ENCODE data around the gene FHOD3.

The FHOD3 gene

GRCh38 chr18:36522509-36522908 lies 225.0 kb downstream of the FHOD3 start:
- DNase-seq (ENCODE audit: low spot score), result no peak

DNA sequence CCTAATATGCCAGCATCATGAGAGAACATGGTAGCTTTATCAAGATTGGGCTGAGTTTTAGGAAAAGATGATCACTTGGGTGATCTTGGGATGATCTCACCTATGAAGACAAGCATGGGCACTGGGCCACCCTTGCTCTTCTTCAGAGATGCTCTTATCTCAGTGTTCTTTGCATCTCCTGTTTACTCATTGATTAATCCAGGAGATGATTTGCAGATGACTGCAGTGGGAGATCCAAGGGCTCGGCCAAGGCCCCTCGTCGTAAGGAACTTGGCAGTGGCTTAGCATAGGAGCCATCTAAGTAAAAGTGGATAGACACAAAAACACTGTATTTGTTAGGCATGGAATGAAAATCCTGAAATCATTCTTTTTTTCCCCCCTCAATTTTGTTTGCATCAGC lies 228.4 kb downstream of the FHOD3 start:
- DNase-seq (ENCODE audit: low spot score), result no peak

- no peak for DNase-seq (ENCODE audit: low spot score)
Measured at GRCh38 chr18:36526611-36527010, 229.1 kb downstream of the FHOD3 start.

- DNase-seq (ENCODE audit: low spot score), result no peak
Measured at GRCh38 chr18:36527051-36527450, 229.5 kb downstream of the FHOD3 start.

GRCh38 chr18:36527740-36528455 lies 230.4 kb downstream of the FHOD3 start:
- DNase-seq (ENCODE audit: low spot score), result no peak

GRCh38 chr18:36529747-36530146 lies 232.2 kb downstream of the FHOD3 start:
- DNase-seq (ENCODE audit: low spot score), result no peak

DNA sequence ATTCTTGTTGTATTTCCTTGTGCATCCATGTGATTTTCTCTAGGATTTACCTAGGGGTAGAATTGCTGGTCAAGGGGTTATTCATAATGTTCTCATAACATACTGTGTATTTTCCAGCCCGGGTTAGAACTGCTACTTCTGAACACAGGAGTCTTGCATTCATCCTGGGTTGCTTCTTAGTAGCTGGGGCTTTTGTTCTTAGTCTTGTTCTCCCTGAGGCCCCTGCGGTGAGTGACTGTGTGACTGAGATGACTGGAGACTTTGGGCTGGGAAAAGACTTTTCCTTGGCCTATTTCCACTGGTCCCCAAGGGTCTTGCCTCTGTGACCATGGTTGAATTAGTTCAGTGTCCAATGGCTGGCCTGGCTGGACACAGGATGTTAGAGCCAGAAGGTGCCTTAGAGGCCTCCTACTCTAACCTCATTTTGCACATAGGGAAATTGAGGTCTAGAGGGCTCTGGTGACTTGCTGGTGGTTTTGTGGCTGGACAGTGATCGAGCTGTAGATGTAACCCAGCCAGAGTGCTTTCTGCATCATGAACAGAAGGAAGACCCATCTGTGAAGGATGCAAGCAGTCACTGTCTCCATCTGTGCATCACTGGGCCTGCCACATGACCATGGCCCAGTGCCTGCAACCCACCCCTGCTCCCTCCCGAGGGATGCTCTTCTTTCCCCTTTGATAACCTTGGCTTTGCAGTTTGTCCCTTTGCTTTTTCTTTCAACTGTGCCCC lies 233.3 kb downstream of the FHOD3 start:
- no peak for DNase-seq (ENCODE audit: low spot score)

GRCh38 chr18:36531636-36532035 lies 234.1 kb downstream of the FHOD3 start:
- no peak for DNase-seq (ENCODE audit: low spot score)

DNA sequence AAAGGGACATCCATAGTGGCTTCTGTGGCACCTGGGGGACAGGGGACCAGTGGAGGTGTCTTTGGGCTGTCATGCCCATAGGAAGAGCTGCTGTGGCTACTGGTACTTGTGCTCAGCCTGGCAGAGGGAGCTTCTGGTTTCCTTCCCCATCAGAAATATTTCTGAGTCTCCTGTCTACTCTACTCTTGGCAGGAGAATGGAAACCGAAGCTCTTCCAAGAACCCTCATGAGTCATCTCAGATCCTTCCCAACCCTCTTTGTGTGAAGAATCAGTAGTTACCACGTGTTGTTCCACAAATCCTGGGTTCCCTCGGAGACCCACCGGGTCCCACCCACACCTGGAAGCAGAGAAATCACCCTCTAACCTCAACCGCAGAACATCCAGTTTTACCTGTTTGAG lies 234.9 kb downstream of the FHOD3 start:
- DNase-seq (ENCODE audit: low spot score), result no peak

DNA sequence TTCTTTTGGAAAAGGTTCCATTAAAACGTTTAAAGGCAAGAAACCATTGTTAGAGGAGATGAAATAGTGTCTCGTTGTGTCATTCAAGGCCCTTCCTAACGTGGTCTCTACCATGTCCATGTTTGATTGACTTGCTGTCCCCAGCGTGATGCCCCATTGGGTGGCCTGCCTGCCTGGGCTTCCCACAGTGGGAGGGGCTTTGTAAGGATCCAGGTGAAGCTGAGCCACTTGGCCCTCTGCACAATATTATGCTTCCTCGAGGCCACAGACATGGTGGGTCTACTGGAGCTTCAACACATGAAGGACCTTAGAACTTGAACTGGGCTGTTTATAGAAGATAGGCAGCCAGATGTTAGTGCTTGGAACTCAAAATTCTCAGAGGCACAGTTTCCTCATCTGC lies 235.3 kb downstream of the FHOD3 start:
- no peak for DNase-seq (ENCODE audit: low spot score)

GRCh38 chr18:36533446-36534153 lies 236.1 kb downstream of the FHOD3 start:
- DNase-seq (ENCODE audit: low spot score), result no peak

GRCh38 chr18:36534154-36534688 lies 236.7 kb downstream of the FHOD3 start:
- peak; percentile 22 for DNase-seq (ENCODE audit: low spot score)

GRCh38 chr18:36535202-36535935 lies 237.9 kb downstream of the FHOD3 start:
- no peak for DNase-seq (ENCODE audit: low spot score)

GRCh38 chr18:36536426-36536825 lies 238.9 kb downstream of the FHOD3 start:
- no peak for DNase-seq (ENCODE audit: low spot score)

- no peak for DNase-seq (ENCODE audit: low spot score)
Measured at GRCh38 chr18:36537289-36537688, 239.8 kb downstream of the FHOD3 start.

DNA sequence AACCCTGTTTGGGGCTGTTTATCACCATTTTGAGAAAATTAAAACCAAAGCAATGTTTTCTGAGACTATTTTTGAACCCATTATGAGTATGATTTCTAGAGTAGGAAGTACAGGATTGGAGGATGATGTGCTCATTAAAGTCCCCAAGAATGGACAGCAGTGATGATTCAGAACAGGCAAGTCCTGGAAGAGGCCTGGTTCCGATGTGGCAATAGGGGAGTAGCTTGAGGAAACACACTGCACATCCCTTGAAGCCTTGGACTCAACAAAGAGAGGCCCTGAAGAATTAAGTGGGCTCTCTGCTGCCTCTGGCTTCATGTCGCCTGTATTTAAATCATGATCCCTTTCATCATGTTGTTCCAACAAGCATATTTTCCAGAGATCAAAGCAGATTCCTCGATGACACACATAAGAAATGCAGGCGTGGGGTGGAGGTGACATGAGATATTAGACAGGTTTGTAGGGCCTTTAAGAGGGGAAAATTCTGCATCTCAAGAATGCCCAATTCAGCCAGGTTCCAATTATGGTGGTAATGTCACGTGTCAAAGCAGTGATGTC lies 242.2 kb downstream of the FHOD3 start:
- no peak for DNase-seq (ENCODE audit: low spot score)

DNA sequence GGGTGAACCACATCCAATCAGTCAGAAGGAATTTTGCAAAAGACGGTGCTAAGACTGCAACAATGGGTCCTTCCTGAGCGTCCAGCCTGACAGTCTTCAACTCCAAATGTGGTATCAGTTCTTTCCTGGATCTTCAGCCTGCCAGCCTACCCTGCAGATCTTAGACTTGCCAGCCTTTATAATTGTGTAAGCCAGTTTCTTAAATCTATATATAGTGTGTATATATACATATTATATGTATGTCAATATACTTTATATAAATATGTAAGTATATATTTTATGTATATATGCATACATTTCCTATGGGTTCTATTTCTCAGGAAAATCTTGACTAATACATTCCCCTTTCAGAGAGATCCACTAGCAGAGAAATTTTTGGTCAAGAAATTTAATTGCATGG lies 245.5 kb downstream of the FHOD3 start:
- DNase-seq (ENCODE audit: low spot score), result no peak

DNA sequence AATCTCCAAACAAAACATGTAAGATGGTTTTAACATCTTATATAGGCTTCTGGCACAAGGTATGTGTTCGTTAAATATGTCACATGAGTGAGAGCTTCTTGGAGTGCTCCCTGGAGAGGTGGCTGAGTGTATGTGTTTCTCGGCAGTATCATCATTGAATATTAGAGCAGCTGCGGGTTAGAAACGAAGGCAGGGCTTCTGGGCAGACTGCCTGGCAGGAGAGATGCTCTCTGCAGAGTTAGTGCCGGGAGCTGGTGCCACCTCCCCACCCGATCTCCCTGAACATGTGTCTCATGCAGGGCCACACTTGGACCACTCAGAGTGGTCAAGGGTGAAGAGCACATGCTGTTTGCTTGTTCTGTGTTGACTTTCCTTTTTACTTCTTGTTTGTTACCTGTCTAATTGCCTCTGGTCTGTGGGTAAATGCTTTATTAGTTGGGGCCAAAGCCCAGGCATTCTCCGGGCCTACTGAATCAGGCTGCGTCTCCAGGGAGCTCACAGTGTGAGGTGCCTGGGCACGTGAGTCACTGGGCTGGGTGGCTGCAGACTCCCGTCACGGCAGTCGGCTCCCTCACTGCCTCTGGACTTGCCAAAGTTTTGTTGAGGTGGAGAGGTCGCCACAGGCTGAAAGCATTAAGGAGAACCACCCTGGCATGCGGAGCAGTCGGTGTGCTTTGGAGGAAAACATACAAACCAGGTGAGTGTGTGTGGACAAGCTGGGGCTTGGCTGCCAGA lies 246.6 kb downstream of the FHOD3 start:
- no peak for DNase-seq (ENCODE audit: low spot score)

GRCh38 chr18:36545821-36546427 lies 248.4 kb downstream of the FHOD3 start:
- DNase-seq (ENCODE audit: low spot score), result no peak

- no peak for DNase-seq (ENCODE audit: low spot score)
Measured at GRCh38 chr18:36546876-36547275, 249.4 kb downstream of the FHOD3 start.

GRCh38 chr18:36547544-36547943 lies 250.0 kb downstream of the FHOD3 start:
- no peak for DNase-seq (ENCODE audit: low spot score)
